Small intestine (tissue), 7 donors: ENCODE results near the gene NFATC3. TPM values are rescaled to one million over a fixed set of nuclear protein-coding genes. Genes with fewer than 3 reads are reported as not detected.
"Not testable (repeated sequence)": the region's sequence is repeated elsewhere in the genome, so short reads cannot be mapped to it uniquely, and the experiment has no call there.

Experiments
- DNase-seq, 2 donors: peaks; one replicate each; pipeline versions ENCODE4 v3.0.0 to v3.0.0-alpha.2; 2013
- FAIRE-seq: peaks from 2 replicates; lab custom pipeline; 2012; peaks lifted over from hg19 to GRCh38; lab: Jason Lieb, UNC
- H3K27ac ChIP-seq, 3 donors: one replicate each; pipeline ENCODE4 v1.5.1; 2013; ENCODE audit warnings: low read length in 2 of 3, mild to moderate bottlenecking in 2 of 3, control low read depth in 1 of 3, inconsistent platforms in 1 of 3, low read depth in 1 of 3, moderate library complexity in 1 of 3
- H3K27me3 ChIP-seq, 3 donors: one replicate each; pipeline ENCODE4 v1.6.1; 2013; ENCODE audit warnings: low read length in 3 of 3, inconsistent platforms in 1 of 3; ENCODE audit not compliant: control insufficient read depth in 3 of 3, insufficient read depth in 3 of 3
- H3K36me3 ChIP-seq, 3 donors: one replicate each; pipeline ENCODE4 v1.6.1; 2013; ENCODE audit warnings: low read length in 3 of 3, inconsistent platforms in 1 of 3, low read depth in 1 of 3, mild to moderate bottlenecking in 1 of 3, moderate library complexity in 1 of 3; ENCODE audit not compliant: control insufficient read depth in 3 of 3, insufficient read depth in 2 of 3
- H3K4me1 ChIP-seq, 3 donors: one replicate each; pipeline ENCODE4 v1.6.1; 2013; ENCODE audit warnings: low read length in 2 of 3, inconsistent platforms in 1 of 3, low read depth in 1 of 3, mild to moderate bottlenecking in 1 of 3, moderate library complexity in 1 of 3; ENCODE audit not compliant: control insufficient read depth in 3 of 3, insufficient read depth in 2 of 3
- H3K4me3 ChIP-seq, 3 donors: one replicate each; pipeline ENCODE4 v1.5.1; 2013; ENCODE audit warnings: low read length in 3 of 3, control low read depth in 1 of 3, inconsistent platforms in 1 of 3, low read depth in 1 of 3, mild to moderate bottlenecking in 1 of 3, moderate library complexity in 1 of 3
- H3K9me3 ChIP-seq, 2 donors: one replicate each; pipeline ENCODE4 v1.6.1; 2013; ENCODE audit warnings: low read depth in 1 of 2, low read length in 1 of 2; ENCODE audit not compliant: control insufficient read depth in 2 of 2, insufficient read depth in 1 of 2
- WGBS, 3 donors: extraction: QIAGEN DNeasy Blood & Tissue Kit; methylation state at CpG; one replicate each; pipeline ENCODE4 v1.1.7; 2013; 5-methylcytosine and 5-hydroxymethylcytosine counted together
- polyA plus RNA-seq, 4 donors: library from polyadenylated mRNA; stranded (reverse) in 3 of 4; unstranded in 1 of 4; fragments of 200-250 nt in 3 of 4; fragments of 120-200 nt in 1 of 4; gene quantifications; one replicate each; pipeline versions ENCODE4 v1.2.1 to v1.2.3, GENCODE V29; 2013
- donor health status: healthy with polysubstance abuse.
- donor health status: control.
- donor health status: control.
- donor health status: Bipolar disorder and iron deficiency.
- donor health status: healthy.

NFATC3 gene
- polyA plus RNA-seq, 4 donors = 10.8 to 26.8 (median 13.7) TPM

DNA sequence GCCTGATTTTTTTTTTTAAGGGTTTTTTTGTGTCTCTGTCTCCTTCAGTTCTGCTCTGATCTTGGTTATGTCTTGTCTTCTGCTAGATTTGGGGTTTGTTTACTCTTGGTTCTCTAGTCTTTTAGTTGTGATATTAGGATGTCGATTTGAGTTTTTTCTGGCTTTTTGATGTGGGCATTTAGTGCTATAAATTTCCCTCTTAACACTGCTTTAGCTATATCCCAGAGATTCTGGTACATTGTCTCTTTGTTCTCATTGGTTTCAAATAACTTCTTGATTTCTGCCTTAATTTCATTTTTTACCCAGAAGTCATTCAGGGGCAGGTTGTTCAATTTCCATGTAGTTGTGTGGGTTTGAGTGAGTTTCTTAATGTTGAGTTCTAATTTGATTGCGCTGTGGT is 25.4 kb downstream of the NFATC3 start:
- H3K4me3 ChIP-seq, H3K36me3 ChIP-seq, H3K27me3 ChIP-seq, H3K4me1 ChIP-seq, H3K27ac ChIP-seq, FAIRE-seq, DNase-seq: not testable (repeated sequence)
- 94 to 97% (median 96%) methylated on average over 2 of the region's 2 CpGs for WGBS, 3 donors
- H3K9me3 ChIP-seq = peaks cover 0 to 10% of the 10 kb centered on the region in 2 donors

DNA sequence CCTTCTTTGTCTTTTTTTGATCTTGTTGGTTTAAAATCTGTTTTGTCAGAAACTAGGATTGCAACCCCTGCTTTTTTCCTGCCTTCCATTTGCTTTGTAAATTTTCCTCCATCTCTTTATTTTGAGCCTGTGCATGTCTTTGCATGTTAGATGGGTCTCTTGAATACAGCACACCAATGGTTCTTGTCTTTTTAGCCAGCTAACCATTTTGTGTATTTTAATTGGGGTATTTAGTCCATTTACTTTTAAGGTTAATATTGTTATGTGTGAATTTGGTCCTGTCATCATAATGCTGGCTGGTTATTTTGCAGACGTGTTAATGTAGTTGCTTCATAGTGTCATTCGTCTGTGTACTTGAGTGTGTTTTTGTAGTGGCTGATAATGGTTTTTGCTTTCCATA is 26.2 kb downstream of the NFATC3 start:
- no peaks in the 10 kb centered on the region for H3K27me3 ChIP-seq
- peaks cover 0 to 5% (median 0%) of the 10 kb centered on the region in 3 donors for H3K36me3 ChIP-seq
- H3K4me1 ChIP-seq = peaks cover 0 to 5% (median 0%) of the 10 kb centered on the region in 3 donors
- no peak for FAIRE-seq
- 86 to 92% (median 89%) methylated on average over 2 of the region's 2 CpGs for WGBS, 3 donors
- H3K9me3 ChIP-seq = peaks cover 0 to 8% of the 10 kb centered on the region in 2 donors
- no peak overlapping the region for H3K27ac ChIP-seq
- no peak overlapping the region for H3K4me3 ChIP-seq
- no peak for DNase-seq

DNA sequence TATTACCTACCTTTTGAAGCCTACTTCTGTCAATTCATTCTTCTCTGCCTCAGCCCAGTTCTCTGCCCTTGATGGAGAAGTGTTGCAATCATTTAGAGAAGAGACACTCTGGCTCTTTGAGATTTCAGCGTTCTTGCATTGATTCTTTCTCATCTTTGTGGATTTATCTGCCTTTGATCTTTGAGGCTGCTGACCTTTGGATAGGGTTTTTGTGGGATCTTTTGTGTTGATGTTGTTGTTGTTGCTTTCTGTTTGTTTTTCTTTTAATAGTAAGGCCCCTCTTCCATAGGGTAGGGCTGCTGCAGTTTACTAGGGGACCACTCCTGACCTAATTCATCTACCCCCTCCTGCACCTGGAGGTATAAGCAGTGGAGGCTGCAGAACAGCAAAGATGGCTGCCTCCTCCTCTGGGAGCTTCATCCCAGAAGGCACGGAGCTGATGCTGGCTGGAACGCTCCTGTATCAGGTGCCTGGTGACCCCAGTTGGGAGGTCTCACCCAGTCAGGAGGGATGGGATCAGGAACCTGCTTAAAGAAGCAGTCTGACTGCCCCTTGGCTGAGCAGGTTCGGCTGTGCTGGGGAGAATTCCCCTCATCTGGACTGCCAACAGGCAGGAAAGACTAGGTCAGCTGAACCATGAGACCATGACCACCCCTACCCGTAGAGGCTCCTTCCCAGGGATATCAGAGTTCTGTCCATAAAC is 28.0 kb downstream of the NFATC3 start:
- peaks cover 0 to 7% of the 10 kb centered on the region in 2 donors for H3K9me3 ChIP-seq
- peaks cover 0 to 8% (median 0%) of the 10 kb centered on the region in 3 donors for H3K36me3 ChIP-seq
- FAIRE-seq (no peak), DNase-seq (no peak)
- H3K27ac ChIP-seq = no peak overlapping the region
- 80 to 87% (median 81%) methylated on average over 5 of the region's 5 CpGs for WGBS, 3 donors
- H3K4me3 ChIP-seq = no peak overlapping the region
- no peaks in the 10 kb centered on the region for H3K27me3 ChIP-seq
- peaks cover 0 to 5% (median 0%) of the 10 kb centered on the region in 3 donors for H3K4me1 ChIP-seq

- 96 to 98% (median 97%) methylated on average over 11 to 12 of the region's 12 CpGs for WGBS, 3 donors
- no peaks in the 10 kb centered on the region for H3K27me3 ChIP-seq
- FAIRE-seq = no peak
- H3K27ac ChIP-seq = no peak overlapping the region
- no peak for DNase-seq
- H3K4me1 ChIP-seq = peaks cover 0 to 5% (median 0%) of the 10 kb centered on the region in 3 donors
- no peak overlapping the region for H3K4me3 ChIP-seq
- peaks cover 0 to 8% (median 0%) of the 10 kb centered on the region in 3 donors for H3K36me3 ChIP-seq
- peaks cover 0 to 6% of the 10 kb centered on the region in 2 donors for H3K9me3 ChIP-seq
These were observed 28.6 kb downstream of the NFATC3 start for GRCh38 chr16:68113765-68114240.

DNA sequence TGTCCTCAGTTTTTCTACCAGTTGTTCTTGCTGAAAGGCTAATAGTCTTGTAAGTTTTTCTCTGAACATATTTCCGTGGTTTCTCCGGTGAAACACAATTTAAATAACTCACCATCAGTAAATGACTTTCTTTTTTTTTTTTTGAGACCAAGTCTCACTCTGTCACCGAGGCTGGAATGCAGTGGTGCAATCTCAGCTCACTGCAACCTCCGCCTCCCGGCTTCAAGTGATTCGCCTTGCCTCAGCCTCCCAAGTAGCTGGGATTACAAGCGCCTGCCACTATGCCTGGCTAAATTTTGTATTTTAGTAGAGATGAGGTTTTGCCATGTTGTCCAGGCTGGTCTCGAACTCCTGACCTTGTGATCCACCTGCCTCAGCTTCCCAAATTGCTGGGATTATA is 29.8 kb downstream of the NFATC3 start:
- H3K4me1 ChIP-seq, H3K36me3 ChIP-seq, DNase-seq, FAIRE-seq, H3K4me3 ChIP-seq, H3K27me3 ChIP-seq, H3K27ac ChIP-seq, H3K9me3 ChIP-seq: not testable (repeated sequence)
- 90 to 93% (median 93%) methylated on average over 8 of the region's 8 CpGs for WGBS, 3 donors

DNA sequence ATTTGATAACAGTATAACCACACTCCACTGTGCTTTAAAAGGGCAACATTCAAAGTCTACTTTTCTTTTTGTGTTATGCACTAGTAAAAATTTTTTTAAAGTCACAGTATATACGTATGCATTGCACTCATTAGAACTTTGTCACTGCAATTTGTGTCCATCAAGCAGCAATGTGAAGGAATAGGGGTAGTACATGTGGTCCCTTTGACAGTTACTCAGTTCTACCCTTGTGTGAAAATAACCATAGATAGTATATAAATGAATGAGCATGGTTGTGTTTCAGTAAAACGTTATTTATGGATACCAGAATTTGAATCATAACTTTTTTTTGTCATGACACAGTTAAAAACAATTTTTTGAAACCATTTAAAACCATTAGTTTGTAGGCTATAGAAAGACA is 30.7 kb downstream of the NFATC3 start:
- Histone ChIP-seq H3K27ac (peak overlapping the region in 1 of 3 donors; percentile 22), H3K4me1 (peaks cover 0 to 5% (median 0%) of the 10 kb centered on the region in 3 donors), H3K27me3 (no peaks in the 10 kb centered on the region), H3K9me3 (peaks cover 0 to 3% of the 10 kb centered on the region in 2 donors), H3K36me3 (peaks cover 0 to 8% (median 0%) of the 10 kb centered on the region in 3 donors), H3K4me3 (no peak overlapping the region)
- 32 to 52% (median 41%) methylated on average over 2 of the region's 2 CpGs for WGBS, 3 donors
- FAIRE-seq (no peak), DNase-seq (no peak)

- peaks cover 0 to 5% (median 0%) of the 10 kb centered on the region in 3 donors for H3K4me1 ChIP-seq
- H3K27me3 ChIP-seq = no peaks in the 10 kb centered on the region
- peaks cover 0 to 3% of the 10 kb centered on the region in 2 donors for H3K9me3 ChIP-seq
- peak overlapping the region in 1 of 3 donors; percentile 22 for H3K27ac ChIP-seq
- no peak overlapping the region for H3K4me3 ChIP-seq
- WGBS, 3 donors = 38 to 64% (median 48%) methylated on average over 2 of the region's 2 CpGs
- peak; percentile 73 to 74 for DNase-seq
- peaks cover 0 to 8% (median 0%) of the 10 kb centered on the region in 3 donors for H3K36me3 ChIP-seq
- FAIRE-seq = no peak
These were observed 31.2 kb downstream of the NFATC3 start for GRCh38 chr16:68116256-68116867.

GRCh38 chr16:68117884-68118283 is 32.7 kb downstream of the NFATC3 start:
- 71 to 88% (median 81%) methylated on average over 3 of the region's 3 CpGs for WGBS, 3 donors
- no peak for DNase-seq

More at GRCh38 chr16:68117884-68118283, 32.7 kb downstream of the NFATC3 start:
- Histone ChIP-seq H3K4me3 (no peak overlapping the region), H3K27me3 (no peaks in the 10 kb centered on the region), H3K27ac (no peak overlapping the region), H3K9me3 (no peaks in the 10 kb centered on the region), H3K36me3 (peaks cover 0 to 13% (median 3%) of the 10 kb centered on the region in 3 donors), H3K4me1 (peaks cover 0 to 5% (median 0%) of the 10 kb centered on the region in 3 donors)
- FAIRE-seq = no peak
